K562 (cell line): ENCODE measurements around the gene ZBTB20. TPM values are rescaled to one million over a fixed set of nuclear protein-coding genes. Genes with fewer than 3 reads are reported as not detected.

Experiments used
- ATAC-seq: fragments of 200-7000 bp; cut with Tn5 transposase; 3 replicates; pipeline ENCODE4 v1.9.1; 2020; ENCODE audit warnings: moderate library complexity
- BruUV-seq: library from RNA; stranded (reverse); fragments of 400-500 nt; replicated peaks from 2 replicates; lab custom pipeline; 2021; lab: Mats Ljungman, UMichigan
- CTCF ChIA-PET: fragments of 300-600 bp; formaldehyde crosslinking; extraction: SDS; loops from one replicate; lab custom pipeline; 2021; ENCODE audit warnings: low intra/inter-chr PET ratio; lab: Yijun Ruan, JAX
- POLR2A ChIA-PET: fragments of 300-600, 350-650 bp; sonication (Branson Sonifier 250); formaldehyde crosslinking; extraction: SDS; loops from one replicate; lab custom pipeline; 2021; ENCODE audit warnings: antibody characterized with exemption, inconsistent platforms; lab: Yijun Ruan, JAX
- DNase-seq, 4 experiments: peaks; one replicate each; pipeline versions ENCODE4 v3.0.0 to v3.0.0-alpha.2; 2011 to 2018; ENCODE audit warnings: low spot score in 3 of 4, mixed read lengths in 3 of 4; ENCODE audit errors: extremely low read depth in 1 of 4
- FAIRE-seq: peaks from 2 replicates; lab custom pipeline; 2011; peaks lifted over from hg19 to GRCh38; lab: Jason Lieb, UNC
- H2AFZ ChIP-seq: 2 replicates; pipeline ENCODE4 v1.6.0; 2011; ENCODE audit warnings: low read depth, low read length, control low read depth, inconsistent platforms
- H3K27ac ChIP-seq: fragments of 200-600 bp; 3 replicates; pipeline ENCODE4 v1.8.0; 2011; ENCODE audit warnings: low read depth, mild to moderate bottlenecking, control low read depth, inconsistent platforms, low read length, moderate library complexity, mixed read lengths; ENCODE audit errors: extremely low read depth
- H3K27me3 ChIP-seq, 2 experiments: fragments of 300-600 bp in 1 of 2; 2 replicates in 1 of 2; 3 replicates in 1 of 2; pipeline versions ENCODE4 v1.6.0 to v1.8.0; 2011; ENCODE audit warnings: inconsistent platforms in 2 of 2, low read length in 2 of 2, mild to moderate bottlenecking in 1 of 2, mixed read lengths in 1 of 2, moderate library complexity in 1 of 2; ENCODE audit not compliant: control insufficient read depth in 2 of 2, insufficient read depth in 2 of 2
- H3K36me3 ChIP-seq: fragments of 300-600 bp; 3 replicates; pipeline ENCODE4 v1.8.0; 2011; ENCODE audit warnings: mild to moderate bottlenecking, low read length, inconsistent platforms; ENCODE audit not compliant: control insufficient read depth, insufficient read depth
- H3K4me1 ChIP-seq, 2 experiments: fragments of 200-600 bp in 1 of 2; replicated peaks in 1 of 2; 2 replicates in 1 of 2; 3 replicates in 1 of 2; pipeline versions ENCODE4 v1.5.1 to v1.8.0; 2011; ENCODE audit warnings: inconsistent platforms in 2 of 2, low read length in 2 of 2, mild to moderate bottlenecking in 1 of 2, mixed read lengths in 1 of 2, moderate library complexity in 1 of 2; ENCODE audit not compliant: control insufficient read depth in 2 of 2, insufficient read depth in 2 of 2
- H3K4me2 ChIP-seq: 2 replicates; pipeline ENCODE4 v1.6.1; 2011; ENCODE audit warnings: low read length, control low read depth, inconsistent platforms, mixed read lengths; ENCODE audit not compliant: insufficient read depth
- H3K4me3 ChIP-seq: fragments of 200-600 bp; sonication (generic), shearing (Covaris generic); 2 replicates; pipeline ENCODE4 v1.5.1; 2016; ENCODE audit warnings: control low read depth, inconsistent platforms
- H3K79me2 ChIP-seq: fragments of 200-600 bp; 3 replicates; pipeline ENCODE4 v1.8.0; 2011; ENCODE audit warnings: low read length, inconsistent platforms; ENCODE audit not compliant: control insufficient read depth, insufficient read depth
- H3K9ac ChIP-seq, 2 experiments: 2 replicates each; pipeline versions ENCODE4 v1.6.0 to v1.6.1; 2011; ENCODE audit warnings: low read depth in 2 of 2, low read length in 2 of 2, control low read depth in 1 of 2, inconsistent platforms in 1 of 2, mild to moderate bottlenecking in 1 of 2, mixed read lengths in 1 of 2; ENCODE audit not compliant: insufficient read depth in 1 of 2
- H3K9me1 ChIP-seq: one replicate; pipeline ENCODE4 v1.6.0; 2011; ENCODE audit warnings: inconsistent platforms, mild to moderate bottlenecking, low read length, moderate library complexity; ENCODE audit not compliant: control insufficient read depth, insufficient read depth
- H3K9me3 ChIP-seq: replicated peaks from 2 replicates; pipeline ENCODE4 v1.5.1; 2011; ENCODE audit warnings: low read depth, low read length, inconsistent platforms; ENCODE audit not compliant: control insufficient read depth, insufficient read depth
- H4K20me1 ChIP-seq: replicated peaks from 2 replicates; pipeline ENCODE4 v1.6.1; 2011; ENCODE audit warnings: low read length, inconsistent platforms, mixed read lengths; ENCODE audit not compliant: control insufficient read depth, insufficient read depth
- BRCA1 ChIP-seq, 2 experiments: fragments of 450-650 bp in 1 of 2; sonication (generic) in 1 of 2; formaldehyde crosslinking in 1 of 2; IDR thresholded peaks; 2 replicates each; pipeline versions ENCODE4 v1.5.0 to v1.6.1; 2017 to 2020; ENCODE audit warnings: mild to moderate bottlenecking in 1 of 2, missing genetic modification reagents in 1 of 2
- ETS2 ChIP-seq: IDR thresholded peaks from 2 replicates; pipeline ENCODE4 v1.6.1; 2016; ENCODE audit warnings: borderline replicate concordance, missing genetic modification characterization, mild to moderate bottlenecking, moderate library complexity, missing compliant biosample characterization; ENCODE audit not compliant: poor library complexity, severe bottlenecking
- MCM3 ChIP-seq: fragments of 450-650 bp; IDR thresholded peaks from 2 replicates; pipeline ENCODE4 v1.6.1; 2016
- NCOA2 ChIP-seq, 2 experiments: fragments of 450-650 bp; IDR thresholded peaks; 2 replicates each; pipeline ENCODE4 v1.6.1; 2018; ENCODE audit warnings: mild to moderate bottlenecking in 2 of 2, moderate library complexity in 1 of 2; ENCODE audit not compliant: partially characterized antibody in 2 of 2
- NCOR1 ChIP-seq: fragments of 450-650 bp; IDR thresholded peaks from 2 replicates; pipeline ENCODE4 v1.6.1; 2016; ENCODE audit warnings: mild to moderate bottlenecking, moderate library complexity
- NR2C1 ChIP-seq, 2 experiments: fragments of 450-650 bp; IDR thresholded peaks; 2 replicates each; pipeline ENCODE4 v1.6.1; 2017; ENCODE audit warnings: mild to moderate bottlenecking in 2 of 2, antibody characterized with exemption in 1 of 2, inconsistent platforms in 1 of 2, missing compliant biosample characterization in 1 of 2, missing genetic modification characterization in 1 of 2
- PRPF4 ChIP-seq: fragments of 200-400 bp; formaldehyde crosslinking; IDR thresholded peaks from one replicate; pipeline ENCODE4 v1.6.1; 2017; ENCODE audit warnings: low read length, low read depth, mild to moderate bottlenecking; ENCODE audit not compliant: insufficient read depth, poor library complexity, severe bottlenecking
- UBTF ChIP-seq, 2 experiments: IDR thresholded peaks; 2 replicates each; pipeline ENCODE4 v1.6.1; 2012; ENCODE audit warnings: improper control_type of control experiment in 2 of 2, low read depth in 2 of 2, low read length in 2 of 2, borderline replicate concordance in 1 of 2
- ZBTB34 ChIP-seq: fragments of 250-450 bp; sonication (Bioruptor Pico); IDR thresholded peaks from 2 replicates; pipeline ENCODE4 v1.8.0; 2021; ENCODE audit warnings: mild to moderate bottlenecking, moderate library complexity
- ZNF398 ChIP-seq: fragments of 250-450 bp; sonication (Bioruptor Pico); IDR thresholded peaks from 2 replicates; pipeline ENCODE4 v1.8.0; 2021; ENCODE audit warnings: moderate library complexity, mild to moderate bottlenecking, inconsistent platforms
- ZNF668 ChIP-seq: fragments of 250-450 bp; sonication (Bioruptor Pico); IDR thresholded peaks from 2 replicates; pipeline ENCODE4 v1.8.0; 2022; ENCODE audit warnings: mild to moderate bottlenecking, inconsistent platforms
- ZNF75A ChIP-seq: fragments of 450-650 bp; formaldehyde crosslinking; IDR thresholded peaks from 2 replicates; pipeline ENCODE4 v1.4.0; 2020; ENCODE audit warnings: mild to moderate bottlenecking
- WGBS: fragments of 100-300 bp; shearing (Covaris generic); methylation state at CpG from one replicate; pipeline ENCODE4 v1.1.6; 2016; ENCODE audit warnings: low coverage, mixed read lengths; ENCODE audit not compliant: insufficient coverage; ENCODE audit errors: missing lambda C conversion rate; 5-methylcytosine and 5-hydroxymethylcytosine counted together
- in situ Hi-C: fragments of 300-500 bp; cut with MboI; formaldehyde crosslinking; loops from 4 replicates; pipeline ENCODE4 v1.15.0; 2018; ENCODE audit warnings: inconsistent platforms, mixed read lengths
- intact Hi-C: fragments of 100-400 bp; cut with micrococcal nuclease; formaldehyde crosslinking; loops from 2 replicates; pipeline ENCODE4 v1.14.2; 2022
- polyA plus RNA-seq, 8 experiments: library from polyadenylated mRNA; depleted of rRNA in 4 of 8; stranded (reverse) in 5 of 8; unstranded in 3 of 8; fragments of >200 nt; fragmentation: Nextera tagmentation in 2 of 8; fragmentation: Illumina TruSeq in 1 of 8; extraction: Ambion mirVana in 2 of 8; extraction: Trizol in 1 of 8; gene quantifications; 2 replicates each; pipeline versions ENCODE4 v1.2.1 to v1.2.3, GENCODE V29; 2011 to 2014; ENCODE audit warnings: inconsistent platforms in 1 of 8, missing spikeins in 1 of 8
- total RNA-seq, 7 experiments: library from RNA; depleted of rRNA in 6 of 7; stranded (reverse); fragments of >200 nt in 6 of 7; fragmentation: Illumina TruSeq in 2 of 7; extraction: Trizol in 2 of 7; gene quantifications; 2 replicates each; pipeline versions ENCODE4 v1.2.1 to v1.2.3, GENCODE V29; 2011 to 2021; ENCODE audit warnings: low replicate concordance in 1 of 7
- TF ChIP-seq, protein P1 (sequence below): sonication (generic); formaldehyde crosslinking; IDR thresholded peaks from 2 replicates; pipeline ENCODE4 v1.5.0; 2020; ENCODE audit warnings: missing genetic modification reagents

ZBTB20 gene
- total and polyA plus RNA-seq, 9 of the 15 experiments (the other 6 are each of a cell fraction or from before 2014, with no cell fraction given): 0.17 to 1.7 (median 0.45) TPM

GRCh38 chr3:114542359-114542758 is 604.7 kb downstream of the ZBTB20 start (continued):
- TF ChIP-seq PRPF4: no peak
- TF ChIP-seq MCM3: no peak
- TF ChIP-seq, protein P1, sequence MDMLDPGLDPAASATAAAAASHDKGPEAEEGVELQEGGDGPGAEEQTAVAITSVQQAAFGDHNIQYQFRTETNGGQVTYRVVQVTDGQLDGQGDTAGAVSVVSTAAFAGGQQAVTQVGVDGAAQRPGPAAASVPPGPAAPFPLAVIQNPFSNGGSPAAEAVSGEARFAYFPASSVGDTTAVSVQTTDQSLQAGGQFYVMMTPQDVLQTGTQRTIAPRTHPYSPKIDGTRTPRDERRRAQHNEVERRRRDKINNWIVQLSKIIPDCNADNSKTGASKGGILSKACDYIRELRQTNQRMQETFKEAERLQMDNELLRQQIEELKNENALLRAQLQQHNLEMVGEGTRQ: no peak
- TF ChIP-seq NCOR1: no peak
- no peak for TF ChIP-seq ETS2 (tag)
- no peak for TF ChIP-seq BRCA1 (IDR thresholded peaks at IDR 0.05)
- TF ChIP-seq BRCA1 (CRISPR knock-in tag; IDR thresholded peaks at IDR 0.05): no peak

DNA sequence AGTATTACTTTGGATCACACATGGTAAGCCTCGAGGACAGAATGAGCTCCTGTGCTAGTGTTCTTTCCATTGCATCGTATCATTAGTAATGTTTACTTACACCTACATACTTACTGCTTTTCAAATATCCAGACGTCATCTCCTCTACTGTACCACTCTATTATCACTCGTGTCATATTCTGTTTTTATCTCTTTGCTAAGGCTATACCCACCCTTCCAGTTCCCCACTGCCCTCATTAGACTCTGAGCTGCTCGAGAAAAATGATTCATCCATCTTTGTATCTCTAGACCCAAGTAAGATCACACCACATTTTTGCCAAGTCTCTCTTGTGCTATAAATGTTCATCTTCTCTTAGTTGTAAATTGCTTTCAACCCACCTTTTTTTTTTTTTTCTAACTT is 607.6 kb downstream of the ZBTB20 start:
- intact Hi-C loops (no loop called here), in situ Hi-C loops (no loop called here)
- Histone ChIP-seq H2AFZ (no peak overlapping the region), H3K4me3 (no peak overlapping the region), H3K79me2 (no peaks in the 10 kb centered on the region), H3K9ac (no peak overlapping the region), H3K9me1 (no peaks in the 10 kb centered on the region), H3K4me2 (no peak overlapping the region), H4K20me1 (no peaks in the 10 kb centered on the region), H3K27ac (no peak overlapping the region), H3K9me3 (no peaks in the 10 kb centered on the region), H3K27me3 (no peaks in the 10 kb centered on the region), H3K36me3 (no peaks in the 10 kb centered on the region), H3K4me1 (no peaks in the 10 kb centered on the region)
- FAIRE-seq: no peak
- no TSS peak for BruUV-seq
- ChIA-PET POLR2A (no interaction called here), CTCF (no interaction called here)
- no peak for DNase-seq
- WGBS: 2% methylated on average over 5 of the region's 5 CpGs
- ATAC-seq: no peak
- no peak for TF ChIP-seq ZNF398 (CRISPR knock-in tag)
- no peak for TF ChIP-seq ZBTB34
- TF ChIP-seq ZNF75A (CRISPR knock-in tag): no peak
- no peak for TF ChIP-seq NCOA2 (IDR thresholded peaks at IDR 0.05; ENCODE audit: partially characterized antibody in 2 of 2)
- TF ChIP-seq UBTF (IDR thresholded peaks at IDR 0.05; ENCODE audit: borderline replicate concordance in 1 of 2, low read depth in 2 of 2, low read length in 2 of 2): no peak
- TF ChIP-seq NR2C1 (IDR thresholded peaks at IDR 0.05): no peak
- TF ChIP-seq NR2C1 (tag; IDR thresholded peaks at IDR 0.05): no peak
- no peak for TF ChIP-seq ZNF668 (CRISPR knock-in tag)
